ENCODE results near the gene CGB7. TPM values are rescaled to one million over a fixed set of nuclear protein-coding genes. Genes with fewer than 3 reads are reported as not detected.
"Not testable (repeated sequence)": the region's sequence is repeated elsewhere in the genome, so short reads cannot be mapped to it uniquely, and the experiment has no call there.

The CGB7 gene
- total and polyA plus RNA-seq, 4 donors, result 0.11 to 0.57 (median 0.25) TPM

- Histone ChIP-seq H3K36me3 (ENCODE audit: control insufficient read depth in 4 of 4, insufficient read depth in 4 of 4, low read length in 4 of 4) (no peaks in the 10 kb centered on the region), H3K27me3 (ENCODE audit: control insufficient read depth in 3 of 3, insufficient read depth in 3 of 3, low read length in 2 of 3) (peaks cover 0 to 36% (median 25%) of the 10 kb centered on the region in 3 donors), H3K27ac (ENCODE audit: low read depth in 1 of 2, low read length in 1 of 2) (no peak overlapping the region), H3K9me3 (ENCODE audit: control insufficient read depth in 4 of 4, insufficient read depth in 3 of 4, low read length in 3 of 4) (no peaks in the 10 kb centered on the region), H3K9ac (ENCODE audit: insufficient read depth in 1 of 2, low read length in 2 of 2) (no peak overlapping the region), H3K4me1 (ENCODE audit: control insufficient read depth in 5 of 5, insufficient read depth in 5 of 5, low read length in 5 of 5) (peaks cover 0 to 28% (median 4%) of the 10 kb centered on the region in 5 donors), H3K4me3 (no peak overlapping the region)
- ATAC-seq (ENCODE audit: insufficient read depth, low FRiP score), result no peak
- no peak for DNase-seq
- TF ChIP-seq CTCF (IDR thresholded peaks at IDR 0.05; ENCODE audit: control extremely low read depth, extremely low read depth), result no peak
- WGBS, 2 donors, result 95 to 97% methylated on average over 2 of the region's 2 CpGs
These were observed 3.5 kb upstream of the CGB7 start for GRCh38 chr19:49061000-49061399.

GRCh38 chr19:49059053-49059452 is 1.5 kb upstream of the CGB7 start:
- no peak for DNase-seq
- TF ChIP-seq CTCF (IDR thresholded peaks at IDR 0.05; ENCODE audit: control extremely low read depth, extremely low read depth), result no peak
- H3K27me3 ChIP-seq (ENCODE audit: control insufficient read depth in 3 of 3, insufficient read depth in 3 of 3, low read length in 2 of 3), result peaks cover 0 to 33% (median 22%) of the 10 kb centered on the region in 3 donors

GRCh38 chr19:49058562-49058961 is 1.0 kb upstream of the CGB7 start:
- TF ChIP-seq CTCF (IDR thresholded peaks at IDR 0.05; ENCODE audit: control extremely low read depth, extremely low read depth), result no peak
- H3K27ac ChIP-seq (ENCODE audit: low read depth in 1 of 2, low read length in 1 of 2), result no peak overlapping the region
- H3K36me3 ChIP-seq (ENCODE audit: control insufficient read depth in 4 of 4, insufficient read depth in 4 of 4, low read length in 4 of 4), result no peaks in the 10 kb centered on the region
- ATAC-seq (ENCODE audit: insufficient read depth, low FRiP score), result no peak
- 46 to 47% methylated on average over 10 of the region's 10 CpGs for WGBS, 2 donors
- H3K9me3 ChIP-seq (ENCODE audit: control insufficient read depth in 4 of 4, insufficient read depth in 3 of 4, low read length in 3 of 4), result no peaks in the 10 kb centered on the region
- no peak overlapping the region for H3K9ac ChIP-seq (ENCODE audit: insufficient read depth in 1 of 2, low read length in 2 of 2)
- peaks cover 0 to 21% (median 4%) of the 10 kb centered on the region in 5 donors for H3K4me1 ChIP-seq (ENCODE audit: control insufficient read depth in 5 of 5, insufficient read depth in 5 of 5, low read length in 5 of 5)
- DNase-seq, result peak in 1 of 3 donors; percentile 21
- H3K4me3 ChIP-seq, result no peak overlapping the region
- peaks cover 0 to 33% (median 22%) of the 10 kb centered on the region in 3 donors for H3K27me3 ChIP-seq (ENCODE audit: control insufficient read depth in 3 of 3, insufficient read depth in 3 of 3, low read length in 2 of 3)

More at GRCh38 chr19:49059053-49059452, 1.5 kb upstream of the CGB7 start:
- no peaks in the 10 kb centered on the region for H3K36me3 ChIP-seq (ENCODE audit: control insufficient read depth in 4 of 4, insufficient read depth in 4 of 4, low read length in 4 of 4)
- 57 to 58% methylated on average over 9 of the region's 9 CpGs for WGBS, 2 donors
- no peaks in the 10 kb centered on the region for H3K9me3 ChIP-seq (ENCODE audit: control insufficient read depth in 4 of 4, insufficient read depth in 3 of 4, low read length in 3 of 4)
- peaks cover 0 to 21% (median 4%) of the 10 kb centered on the region in 5 donors for H3K4me1 ChIP-seq (ENCODE audit: control insufficient read depth in 5 of 5, insufficient read depth in 5 of 5, low read length in 5 of 5)
- no peak overlapping the region for H3K27ac ChIP-seq (ENCODE audit: low read depth in 1 of 2, low read length in 1 of 2)
- H3K9ac ChIP-seq (ENCODE audit: insufficient read depth in 1 of 2, low read length in 2 of 2), result no peak overlapping the region
- no peak for ATAC-seq (ENCODE audit: insufficient read depth, low FRiP score)
- no peak overlapping the region for H3K4me3 ChIP-seq

GRCh38 chr19:49056902-49057596 is 500 bp downstream of the CGB7 start:
- Histone ChIP-seq H3K27me3 (ENCODE audit: control insufficient read depth in 3 of 3, insufficient read depth in 3 of 3, low read length in 2 of 3) (peaks cover 0 to 33% (median 22%) of the 10 kb centered on the region in 3 donors), H3K4me1 (ENCODE audit: control insufficient read depth in 5 of 5, insufficient read depth in 5 of 5, low read length in 5 of 5) (peaks cover 0 to 21% (median 4%) of the 10 kb centered on the region in 5 donors)
- not testable (repeated sequence) for H3K9ac ChIP-seq (ENCODE audit: insufficient read depth in 1 of 2, low read length in 2 of 2); H3K27ac ChIP-seq (ENCODE audit: low read depth in 1 of 2, low read length in 1 of 2); H3K36me3 ChIP-seq (ENCODE audit: control insufficient read depth in 4 of 4, insufficient read depth in 4 of 4, low read length in 4 of 4); H3K4me3 ChIP-seq; H3K9me3 ChIP-seq (ENCODE audit: control insufficient read depth in 4 of 4, insufficient read depth in 3 of 4, low read length in 3 of 4); ATAC-seq (ENCODE audit: insufficient read depth, low FRiP score)
- 2 to 3% methylated on average over 25 to 34 of the region's 34 CpGs for WGBS, 2 donors
- peak in 1 of 3 donors; percentile 22 for DNase-seq

All from lung (tissue), 12 donors.